WTC11 (cell line): ENCODE results near the gene GOLGA3.

ENCODE experiments used
- FOXP4 ChIP-seq: sonication (generic); formaldehyde crosslinking; IDR thresholded peaks from 2 replicates; pipeline ENCODE4 v1.8.0; 2022; ENCODE audit warnings: mild to moderate bottlenecking, missing genetic modification reagents
- NR2C2 ChIP-seq: sonication (generic); formaldehyde crosslinking; IDR thresholded peaks from 2 replicates; pipeline ENCODE4 v1.8.0; 2022; ENCODE audit warnings: mild to moderate bottlenecking, missing genetic modification reagents
- PRRX2 ChIP-seq: fragments of 250-450 bp; sonication (Bioruptor Pico); IDR thresholded peaks from 2 replicates; pipeline ENCODE4 v1.8.0; 2021; ENCODE audit warnings: mild to moderate bottlenecking
- SMAD4 ChIP-seq: sonication (generic); formaldehyde crosslinking; IDR thresholded peaks from 2 replicates; pipeline ENCODE4 v1.8.0; 2022; ENCODE audit warnings: mild to moderate bottlenecking, missing genetic modification reagents
- SP1 ChIP-seq: sonication (generic); formaldehyde crosslinking; conservative IDR thresholded peaks from 2 replicates; pipeline ENCODE4 v1.8.1; 2022; ENCODE audit warnings: missing genetic modification reagents
- ZBTB43 ChIP-seq: sonication (generic); formaldehyde crosslinking; IDR thresholded peaks from 2 replicates; pipeline ENCODE4 v1.8.1; 2023; ENCODE audit warnings: mild to moderate bottlenecking, missing genetic modification reagents
- ZNF263 ChIP-seq: sonication (generic); formaldehyde crosslinking; IDR thresholded peaks from 2 replicates; pipeline ENCODE4 v1.8.1; 2022; ENCODE audit warnings: low read depth, mild to moderate bottlenecking, moderate library complexity, missing genetic modification reagents
- TF ChIP-seq, protein P1 (sequence below): fragments of 200-600 bp; IDR thresholded peaks from 2 replicates; pipeline ENCODE4 v1.8.0; 2022; ENCODE audit warnings: antibody characterized with exemption
- TF ChIP-seq, protein P2 (sequence below): sonication (generic); formaldehyde crosslinking; IDR thresholded peaks from 2 replicates; pipeline ENCODE4 v1.8.1; 2023; ENCODE audit warnings: mild to moderate bottlenecking, missing genetic modification reagents
- TF ChIP-seq, protein P3 (sequence below): sonication (generic); formaldehyde crosslinking; IDR thresholded peaks from 2 replicates; pipeline ENCODE4 v1.8.0; 2022; ENCODE audit warnings: mild to moderate bottlenecking, missing genetic modification reagents

DNA sequence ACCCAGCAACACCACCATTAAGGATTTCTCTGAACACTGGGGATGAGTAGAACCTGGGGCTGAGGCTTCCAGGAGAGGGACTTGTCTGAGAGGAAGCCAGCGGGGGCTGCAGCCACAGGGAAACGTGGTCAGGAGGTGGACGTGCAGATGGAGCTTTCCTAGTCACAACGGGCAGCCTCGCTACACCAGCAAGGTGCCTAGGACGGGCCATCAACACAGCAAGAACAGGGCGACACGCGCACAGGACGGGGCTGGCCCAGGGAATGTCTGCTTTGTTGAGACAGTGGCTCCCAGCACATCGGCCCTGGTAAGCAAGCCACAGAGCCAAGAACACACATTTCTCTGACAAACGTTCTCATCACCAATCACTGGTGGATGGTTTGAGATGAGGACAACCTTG lies 92.3 kb downstream of the GOLGA3 start:
- TF ChIP-seq, protein P1, sequence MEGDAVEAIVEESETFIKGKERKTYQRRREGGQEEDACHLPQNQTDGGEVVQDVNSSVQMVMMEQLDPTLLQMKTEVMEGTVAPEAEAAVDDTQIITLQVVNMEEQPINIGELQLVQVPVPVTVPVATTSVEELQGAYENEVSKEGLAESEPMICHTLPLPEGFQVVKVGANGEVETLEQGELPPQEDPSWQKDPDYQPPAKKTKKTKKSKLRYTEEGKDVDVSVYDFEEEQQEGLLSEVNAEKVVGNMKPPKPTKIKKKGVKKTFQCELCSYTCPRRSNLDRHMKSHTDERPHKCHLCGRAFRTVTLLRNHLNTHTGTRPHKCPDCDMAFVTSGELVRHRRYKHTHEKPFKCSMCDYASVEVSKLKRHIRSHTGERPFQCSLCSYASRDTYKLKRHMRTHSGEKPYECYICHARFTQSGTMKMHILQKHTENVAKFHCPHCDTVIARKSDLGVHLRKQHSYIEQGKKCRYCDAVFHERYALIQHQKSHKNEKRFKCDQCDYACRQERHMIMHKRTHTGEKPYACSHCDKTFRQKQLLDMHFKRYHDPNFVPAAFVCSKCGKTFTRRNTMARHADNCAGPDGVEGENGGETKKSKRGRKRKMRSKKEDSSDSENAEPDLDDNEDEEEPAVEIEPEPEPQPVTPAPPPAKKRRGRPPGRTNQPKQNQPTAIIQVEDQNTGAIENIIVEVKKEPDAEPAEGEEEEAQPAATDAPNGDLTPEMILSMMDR = no peak
- TF ChIP-seq SMAD4 (CRISPR knock-in tag) = no peak
- TF ChIP-seq FOXP4 (CRISPR knock-in tag) = no peak
- TF ChIP-seq, protein P2, sequence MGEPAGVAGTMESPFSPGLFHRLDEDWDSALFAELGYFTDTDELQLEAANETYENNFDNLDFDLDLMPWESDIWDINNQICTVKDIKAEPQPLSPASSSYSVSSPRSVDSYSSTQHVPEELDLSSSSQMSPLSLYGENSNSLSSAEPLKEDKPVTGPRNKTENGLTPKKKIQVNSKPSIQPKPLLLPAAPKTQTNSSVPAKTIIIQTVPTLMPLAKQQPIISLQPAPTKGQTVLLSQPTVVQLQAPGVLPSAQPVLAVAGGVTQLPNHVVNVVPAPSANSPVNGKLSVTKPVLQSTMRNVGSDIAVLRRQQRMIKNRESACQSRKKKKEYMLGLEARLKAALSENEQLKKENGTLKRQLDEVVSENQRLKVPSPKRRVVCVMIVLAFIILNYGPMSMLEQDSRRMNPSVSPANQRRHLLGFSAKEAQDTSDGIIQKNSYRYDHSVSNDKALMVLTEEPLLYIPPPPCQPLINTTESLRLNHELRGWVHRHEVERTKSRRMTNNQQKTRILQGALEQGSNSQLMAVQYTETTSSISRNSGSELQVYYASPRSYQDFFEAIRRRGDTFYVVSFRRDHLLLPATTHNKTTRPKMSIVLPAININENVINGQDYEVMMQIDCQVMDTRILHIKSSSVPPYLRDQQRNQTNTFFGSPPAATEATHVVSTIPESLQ (CRISPR knock-in tag) = no peak
- TF ChIP-seq ZNF263 = no peak
- TF ChIP-seq, protein P3, sequence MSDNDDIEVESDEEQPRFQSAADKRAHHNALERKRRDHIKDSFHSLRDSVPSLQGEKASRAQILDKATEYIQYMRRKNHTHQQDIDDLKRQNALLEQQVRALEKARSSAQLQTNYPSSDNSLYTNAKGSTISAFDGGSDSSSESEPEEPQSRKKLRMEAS = no peak
- no peak for TF ChIP-seq NR2C2
- TF ChIP-seq ZBTB43 (CRISPR knock-in tag) = no peak
- no peak for TF ChIP-seq SP1 (CRISPR knock-in tag)
- TF ChIP-seq PRRX2 (CRISPR knock-in tag) = no peak
